ENCODE data around the gene NOP58.

The NOP58 gene

DNA sequence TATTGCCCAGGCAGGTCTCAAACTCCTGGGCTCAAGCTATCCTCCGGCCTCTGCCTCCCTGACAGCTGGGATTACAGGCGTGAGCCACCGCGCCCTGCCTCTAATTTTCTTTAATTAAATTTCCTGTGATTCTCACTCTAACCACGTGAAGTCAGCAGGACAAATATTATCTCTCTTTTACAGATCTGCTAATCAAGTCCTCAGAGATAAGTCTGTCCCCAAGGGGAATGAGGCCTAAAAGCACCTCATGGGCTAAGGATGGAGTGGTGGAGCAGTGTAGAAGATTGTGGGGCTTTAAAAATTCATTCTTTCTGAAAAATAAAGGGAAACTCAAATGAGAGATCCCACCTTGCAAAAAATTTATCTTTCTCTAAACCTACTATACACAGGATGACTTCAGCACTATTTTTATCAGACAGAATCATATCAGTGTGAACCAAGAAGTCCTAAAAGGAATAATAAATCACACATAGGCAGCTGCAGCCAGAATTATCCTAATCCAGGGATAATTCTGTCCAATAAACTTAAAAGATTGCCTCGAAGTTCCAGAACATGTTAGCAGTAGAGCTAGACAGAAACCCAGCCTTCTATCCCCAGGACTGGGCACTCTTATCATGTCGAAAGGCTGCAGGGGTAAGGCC is 72.3 kb downstream of the NOP58 start:
- no peaks in the 10 kb centered on the region for H3K9me3 ChIP-seq (ENCODE audit: control insufficient read depth, insufficient read depth, low read length)
- no peaks in the 10 kb centered on the region for H3K27me3 ChIP-seq (ENCODE audit: control insufficient read depth, low read length)
- no peaks in the 10 kb centered on the region for H3K9me2 ChIP-seq (replicated peaks; ENCODE audit: control insufficient read depth, low read length)
- H3K4me2 ChIP-seq (ENCODE audit: low read length): no peak overlapping the region
- H3K79me2 ChIP-seq (ENCODE audit: control insufficient read depth, low read length): no peaks in the 10 kb centered on the region
- H3K27ac ChIP-seq (ENCODE audit: low read depth, low read length): no peak overlapping the region
- no peaks in the 10 kb centered on the region for H3K36me3 ChIP-seq (ENCODE audit: control insufficient read depth, low read length)
- H4K20me1 ChIP-seq (ENCODE audit: control insufficient read depth, insufficient read depth, low read depth, low read length): no peaks in the 10 kb centered on the region
- H3K4me1 ChIP-seq (ENCODE audit: control insufficient read depth, low read length): no peaks in the 10 kb centered on the region
- no peak overlapping the region for H3K4me3 ChIP-seq (ENCODE audit: low read length)
- H3F3A ChIP-seq (ENCODE audit: control insufficient read depth, insufficient read depth): no peaks in the 10 kb centered on the region
- TF ChIP-seq EZH2phosphoT487 (IDR thresholded peaks at IDR 0.05; ENCODE audit: borderline replicate concordance, low read length): no peak
- TF ChIP-seq, protein P1, sequence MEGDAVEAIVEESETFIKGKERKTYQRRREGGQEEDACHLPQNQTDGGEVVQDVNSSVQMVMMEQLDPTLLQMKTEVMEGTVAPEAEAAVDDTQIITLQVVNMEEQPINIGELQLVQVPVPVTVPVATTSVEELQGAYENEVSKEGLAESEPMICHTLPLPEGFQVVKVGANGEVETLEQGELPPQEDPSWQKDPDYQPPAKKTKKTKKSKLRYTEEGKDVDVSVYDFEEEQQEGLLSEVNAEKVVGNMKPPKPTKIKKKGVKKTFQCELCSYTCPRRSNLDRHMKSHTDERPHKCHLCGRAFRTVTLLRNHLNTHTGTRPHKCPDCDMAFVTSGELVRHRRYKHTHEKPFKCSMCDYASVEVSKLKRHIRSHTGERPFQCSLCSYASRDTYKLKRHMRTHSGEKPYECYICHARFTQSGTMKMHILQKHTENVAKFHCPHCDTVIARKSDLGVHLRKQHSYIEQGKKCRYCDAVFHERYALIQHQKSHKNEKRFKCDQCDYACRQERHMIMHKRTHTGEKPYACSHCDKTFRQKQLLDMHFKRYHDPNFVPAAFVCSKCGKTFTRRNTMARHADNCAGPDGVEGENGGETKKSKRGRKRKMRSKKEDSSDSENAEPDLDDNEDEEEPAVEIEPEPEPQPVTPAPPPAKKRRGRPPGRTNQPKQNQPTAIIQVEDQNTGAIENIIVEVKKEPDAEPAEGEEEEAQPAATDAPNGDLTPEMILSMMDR (IDR thresholded peaks at IDR 0.05; ENCODE audit: low read depth, low read length, poor library complexity, severe bottlenecking): no peak

DNA sequence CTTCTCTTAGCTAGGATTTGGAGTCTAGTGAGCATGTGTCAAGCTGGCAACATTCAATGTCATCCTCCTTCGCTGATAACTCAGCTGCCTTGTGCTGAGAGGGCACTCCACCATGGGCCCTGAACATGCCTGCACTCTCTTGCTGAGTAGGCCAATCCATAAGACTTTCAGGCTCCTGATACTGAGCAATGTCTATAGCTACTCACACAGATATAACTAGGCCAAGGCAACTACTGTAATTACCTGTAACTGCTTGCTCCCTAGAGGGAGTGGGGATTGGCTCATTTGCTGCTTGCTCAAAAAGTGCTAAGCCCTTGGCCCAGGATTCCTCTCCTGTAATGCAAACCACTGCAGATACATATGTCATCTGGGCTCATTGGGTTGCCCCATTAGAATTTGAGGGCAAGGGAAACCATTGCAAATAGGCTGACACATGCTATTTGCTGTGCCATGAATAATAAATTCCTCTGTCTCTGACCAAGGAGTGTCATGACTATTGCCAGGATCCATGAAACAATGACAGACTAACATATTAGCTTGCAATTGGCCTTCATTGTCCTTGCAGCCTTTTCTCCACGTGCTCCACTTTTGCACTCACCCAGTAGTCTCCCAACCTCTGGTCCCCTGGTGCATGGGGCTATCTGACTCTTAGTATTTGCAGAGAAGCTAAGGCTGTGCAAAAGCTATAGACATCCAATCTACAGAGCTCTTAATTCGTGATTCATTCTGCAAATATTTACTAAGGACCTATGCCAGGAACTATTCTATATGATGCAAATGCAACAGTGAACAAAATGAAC is 73.7 kb downstream of the NOP58 start:
- Histone ChIP-seq H3K4me1 (ENCODE audit: control insufficient read depth, low read length) (no peaks in the 10 kb centered on the region), H3K4me2 (ENCODE audit: low read length) (no peak overlapping the region)
- TF ChIP-seq, protein P1 (IDR thresholded peaks at IDR 0.05; ENCODE audit: low read depth, low read length, poor library complexity, severe bottlenecking): no peak
- TF ChIP-seq EZH2phosphoT487 (IDR thresholded peaks at IDR 0.05; ENCODE audit: borderline replicate concordance, low read length): no peak

DNA sequence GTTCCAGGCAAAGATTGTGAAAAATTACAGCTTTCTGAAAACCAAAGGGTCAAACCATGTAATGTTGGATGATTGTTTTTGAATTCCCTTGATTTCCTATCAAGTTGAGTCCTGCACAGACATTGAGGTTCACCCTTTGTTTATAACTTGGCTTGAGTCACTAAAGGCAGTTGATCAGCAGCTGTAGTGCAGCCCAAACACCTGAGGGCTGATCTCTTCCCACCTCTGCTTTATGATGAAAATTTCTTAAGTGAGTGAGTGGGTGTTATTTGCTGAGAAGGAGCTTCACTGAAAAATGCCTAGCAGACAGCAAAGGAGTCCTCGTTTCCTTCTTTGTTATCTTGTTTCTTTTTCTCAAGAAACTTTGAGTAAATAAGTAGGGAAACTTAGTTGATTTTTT is 78.6 kb downstream of the NOP58 start:
- Histone ChIP-seq H3K4me3 (ENCODE audit: low read length) (no peak overlapping the region), H3K4me1 (ENCODE audit: control insufficient read depth, low read length) (no peaks in the 10 kb centered on the region), H3K4me2 (ENCODE audit: low read length) (no peak overlapping the region), H4K20me1 (ENCODE audit: control insufficient read depth, insufficient read depth, low read depth, low read length) (no peaks in the 10 kb centered on the region), H3K9me2 (replicated peaks; ENCODE audit: control insufficient read depth, low read length) (no peaks in the 10 kb centered on the region), H3K27me3 (ENCODE audit: control insufficient read depth, low read length) (no peaks in the 10 kb centered on the region), H3F3A (ENCODE audit: control insufficient read depth, insufficient read depth) (no peaks in the 10 kb centered on the region), H3K79me2 (ENCODE audit: control insufficient read depth, low read length) (no peaks in the 10 kb centered on the region), H3K27ac (ENCODE audit: low read depth, low read length) (no peak overlapping the region), H3K9me3 (ENCODE audit: control insufficient read depth, insufficient read depth, low read length) (no peaks in the 10 kb centered on the region), H3K36me3 (ENCODE audit: control insufficient read depth, low read length) (no peaks in the 10 kb centered on the region)
- no peak for TF ChIP-seq EZH2phosphoT487 (IDR thresholded peaks at IDR 0.05; ENCODE audit: borderline replicate concordance, low read length)
- TF ChIP-seq, protein P1 (IDR thresholded peaks at IDR 0.05; ENCODE audit: low read depth, low read length, poor library complexity, severe bottlenecking): no peak

More for the DNA sequence above, 73.7 kb downstream of the NOP58 start:
- no peak overlapping the region for H3K4me3 ChIP-seq (ENCODE audit: low read length)
- H3K79me2 ChIP-seq (ENCODE audit: control insufficient read depth, low read length): no peaks in the 10 kb centered on the region
- H4K20me1 ChIP-seq (ENCODE audit: control insufficient read depth, insufficient read depth, low read depth, low read length): no peaks in the 10 kb centered on the region
- no peaks in the 10 kb centered on the region for H3F3A ChIP-seq (ENCODE audit: control insufficient read depth, insufficient read depth)
- no peaks in the 10 kb centered on the region for H3K36me3 ChIP-seq (ENCODE audit: control insufficient read depth, low read length)
- H3K9me2 ChIP-seq (replicated peaks; ENCODE audit: control insufficient read depth, low read length): no peaks in the 10 kb centered on the region
- H3K27me3 ChIP-seq (ENCODE audit: control insufficient read depth, low read length): no peaks in the 10 kb centered on the region
- H3K9me3 ChIP-seq (ENCODE audit: control insufficient read depth, insufficient read depth, low read length): no peaks in the 10 kb centered on the region
- no peak overlapping the region for H3K27ac ChIP-seq (ENCODE audit: low read depth, low read length)

Data from DOHH2 (cell line).